H1 (cell line): ENCODE data around the gene KLF14. TPM values are rescaled to one million over a fixed set of nuclear protein-coding genes. Genes with fewer than 3 reads are reported as not detected.

Source experiments
- BCL11A ChIP-seq, 2 experiments: IDR thresholded peaks; one replicate each; pipeline ENCODE4 v1.6.1; 2011; ENCODE audit warnings: low read depth in 2 of 2, low read length in 2 of 2, mild to moderate bottlenecking in 2 of 2
- KDM5A ChIP-seq: fragments of 200-600 bp; IDR thresholded peaks from 2 replicates; pipeline ENCODE4 v1.7.1; 2012; ENCODE audit warnings: mild to moderate bottlenecking, low read length, inconsistent platforms, mixed read lengths
- POLR2A ChIP-seq, 2 experiments: IDR thresholded peaks; 1 replicate in 1 of 2; 2 replicates in 1 of 2; pipeline ENCODE4 v1.6.1; 2011; ENCODE audit warnings: low read depth in 2 of 2, low read length in 2 of 2, mild to moderate bottlenecking in 2 of 2; ENCODE audit errors: control extremely low read depth in 1 of 2
- TCF12 ChIP-seq: IDR thresholded peaks from 2 replicates; pipeline ENCODE4 v1.6.1; 2011; ENCODE audit warnings: low read depth, mild to moderate bottlenecking, low read length
- USF2 ChIP-seq: IDR thresholded peaks from 2 replicates; pipeline ENCODE4 v1.6.1; 2011; ENCODE audit warnings: low read length, improper control_type of control experiment
- polyA plus RNA-seq, 7 experiments: library from polyadenylated mRNA; depleted of rRNA in 3 of 7; stranded (reverse) in 5 of 7; unstranded in 2 of 7; fragments of >200 nt in 5 of 7; fragments of 200-250 nt in 2 of 7; gene quantifications; 1 replicate in 5 of 7; 2 replicates in 1 of 7; 4 replicates in 1 of 7; pipeline versions ENCODE4 v1.2.1 to v1.2.3, GENCODE V29; 2011 to 2013; ENCODE audit warnings: missing spikeins in 2 of 7, mixed read lengths in 2 of 7
- total RNA-seq: library from RNA; stranded (reverse); fragmentation: NEBNext Ultra II Directional; extraction: Animal tissue kit (Norgen Biotek cat#: 25700); gene quantifications from 2 replicates; pipeline ENCODE4 v1.2.1, GENCODE V29; 2021

Gene KLF14
- total and polyA plus RNA-seq, 2 of the 8 experiments (the other 6 are each of a cell fraction or from before 2014, with no cell fraction given), result 0.02 TPM; not detected in 1

- TF ChIP-seq BCL11A (IDR thresholded peaks at IDR 0.05; ENCODE audit: low read depth in 2 of 2, low read length in 2 of 2) (no peak), TCF12 (no peak), USF2 (no peak), KDM5A (no peak), POLR2A (IDR thresholded peaks at IDR 0.05; ENCODE audit: control extremely low read depth in 1 of 2, low read depth in 2 of 2, low read length in 2 of 2) (no peak)
Observed at GRCh38 chr7:130723784-130724183, 10.2 kb downstream of the KLF14 start (continued).
